HG03442 (cell line): ENCODE data around the gene DOCK3.
"Not testable (repeated sequence)": the region's sequence is repeated elsewhere in the genome, so short reads cannot be mapped to it uniquely, and the experiment has no call there.

Experiments
- ATAC-seq: cut with Tn5 transposase; IDR thresholded peaks from one replicate; pipeline ENCODE4 v1.9.1; 2021; ENCODE audit warnings: mild to moderate bottlenecking, moderate library complexity; ENCODE audit not compliant: unreplicated experiment

DOCK3 gene

DNA sequence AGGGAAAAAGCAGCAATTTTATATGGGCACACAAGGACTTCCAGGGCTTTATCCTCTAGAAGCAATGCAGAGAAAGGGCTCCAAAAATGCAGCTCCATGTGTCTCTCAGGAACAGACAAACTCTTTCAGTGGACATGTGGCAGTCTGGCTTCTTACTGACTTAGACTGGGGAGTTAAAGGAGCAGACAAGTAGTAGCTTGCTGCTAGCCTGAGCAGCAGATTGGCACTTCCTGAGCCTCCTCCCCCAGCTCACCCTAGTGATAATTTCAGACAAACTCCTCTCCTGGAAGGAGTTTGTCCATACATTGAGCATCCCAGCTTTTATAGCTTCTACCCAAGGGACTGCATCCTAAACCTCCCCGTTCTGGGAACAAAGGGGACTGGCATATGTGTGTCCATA is 608.7 kb downstream of the DOCK3 start:
- no peak for ATAC-seq

- ATAC-seq, result peak; percentile 82
Observed at GRCh38 chr3:51295625-51296024, 620.9 kb downstream of the DOCK3 start.

GRCh38 chr3:51297333-51297732 is 622.6 kb downstream of the DOCK3 start:
- no peak for ATAC-seq

- ATAC-seq, result no peak
Observed at GRCh38 chr3:51304230-51304629, 629.5 kb downstream of the DOCK3 start.

GRCh38 chr3:51306093-51306492 is 631.4 kb downstream of the DOCK3 start:
- ATAC-seq, result no peak

- no peak for ATAC-seq
Observed at GRCh38 chr3:51307458-51307857, 632.7 kb downstream of the DOCK3 start.

DNA sequence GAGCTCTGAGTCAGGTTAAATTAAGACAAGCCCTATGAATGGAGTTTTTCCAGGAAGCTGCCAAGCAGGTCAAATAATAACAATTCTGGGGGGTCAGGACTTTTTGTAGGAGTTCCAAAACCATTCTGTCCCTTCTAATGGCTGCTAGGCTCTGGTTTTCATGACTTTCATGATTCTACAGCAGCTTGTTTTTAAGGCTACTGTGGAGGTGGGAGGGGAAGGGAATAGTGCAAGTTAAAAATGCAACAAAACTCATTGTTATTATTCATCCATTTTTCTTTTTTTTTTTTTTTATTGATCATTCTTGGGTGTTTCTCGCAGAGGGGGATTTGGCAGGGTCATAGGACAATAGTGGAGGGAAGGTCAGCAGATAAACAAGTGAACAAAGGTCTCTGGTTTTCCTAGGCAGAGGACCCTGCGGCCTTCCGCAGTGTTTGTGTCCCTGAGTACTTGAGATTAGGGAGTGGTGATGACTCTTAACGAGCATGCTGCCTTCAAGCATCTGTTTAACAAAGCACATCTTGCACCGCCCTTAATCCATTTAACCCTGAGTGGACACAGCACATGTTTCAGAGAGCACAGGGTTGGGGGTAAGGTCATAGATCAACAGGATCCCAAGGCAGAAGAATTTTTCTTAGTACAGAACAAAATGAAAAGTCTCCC is 633.3 kb downstream of the DOCK3 start:
- ATAC-seq, result not testable (repeated sequence)

DNA sequence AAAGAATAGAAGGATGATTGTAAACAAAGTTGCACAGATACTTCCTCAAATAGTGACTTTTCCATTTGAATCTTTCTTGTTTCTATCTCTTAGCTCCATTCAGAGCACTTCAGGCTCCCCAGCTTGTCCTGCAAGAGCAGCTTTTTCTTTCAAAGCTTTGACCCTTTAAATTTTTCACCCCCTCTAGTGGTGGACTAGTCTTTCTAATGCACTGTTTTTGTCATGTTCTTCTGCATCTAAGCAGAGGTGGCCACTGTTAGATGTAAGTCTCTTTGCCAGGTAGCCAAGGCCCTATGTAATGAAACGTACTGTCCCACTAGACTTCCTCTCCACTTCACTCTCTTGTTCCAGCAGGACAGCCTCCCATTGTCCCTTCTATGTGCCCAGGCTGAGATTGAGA is 636.3 kb downstream of the DOCK3 start:
- ATAC-seq, result no peak

DNA sequence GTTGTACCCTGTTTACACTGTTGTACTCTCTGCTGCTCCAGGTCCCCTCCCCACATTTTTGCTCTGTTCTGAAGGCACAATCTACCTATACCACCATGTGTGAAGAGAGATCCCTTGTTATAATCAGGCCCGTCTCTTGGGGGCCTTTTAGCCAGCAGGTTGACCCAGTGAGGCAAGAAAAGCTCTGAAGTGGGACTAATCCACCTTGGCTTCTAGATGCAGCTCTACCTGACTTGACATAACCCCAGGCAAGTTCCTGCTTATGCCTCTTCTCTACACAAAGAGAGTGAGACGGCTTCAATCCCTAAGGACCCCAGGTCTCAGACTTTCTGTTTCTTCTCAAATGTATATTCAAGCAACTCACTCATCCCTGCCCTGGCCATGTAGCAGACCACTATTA is 653.5 kb downstream of the DOCK3 start:
- ATAC-seq, result no peak

- no peak for ATAC-seq
Observed at GRCh38 chr3:51330046-51330445, 655.3 kb downstream of the DOCK3 start.

DNA sequence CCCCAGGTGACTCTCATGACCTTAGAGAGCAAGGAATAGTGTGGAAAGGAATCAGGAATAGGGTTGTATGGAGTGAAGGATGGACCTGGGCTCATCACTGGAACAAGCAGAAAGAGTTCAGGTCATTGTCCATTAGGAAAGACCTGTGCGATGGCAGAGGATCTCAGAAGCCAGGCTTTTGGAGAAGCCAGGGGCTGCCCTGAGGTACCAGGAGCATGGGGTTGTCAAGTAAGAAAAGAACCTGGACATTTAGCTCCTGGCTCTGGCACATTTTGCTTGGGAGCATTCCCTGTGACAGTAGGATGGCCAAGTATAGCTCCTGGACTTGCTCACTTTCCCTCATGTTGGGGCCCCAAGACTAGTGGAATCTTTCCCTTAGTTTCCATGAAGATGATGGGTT is 657.4 kb downstream of the DOCK3 start:
- no peak for ATAC-seq

- no peak for ATAC-seq
Observed at GRCh38 chr3:51333021-51333420, 658.3 kb downstream of the DOCK3 start.

DNA sequence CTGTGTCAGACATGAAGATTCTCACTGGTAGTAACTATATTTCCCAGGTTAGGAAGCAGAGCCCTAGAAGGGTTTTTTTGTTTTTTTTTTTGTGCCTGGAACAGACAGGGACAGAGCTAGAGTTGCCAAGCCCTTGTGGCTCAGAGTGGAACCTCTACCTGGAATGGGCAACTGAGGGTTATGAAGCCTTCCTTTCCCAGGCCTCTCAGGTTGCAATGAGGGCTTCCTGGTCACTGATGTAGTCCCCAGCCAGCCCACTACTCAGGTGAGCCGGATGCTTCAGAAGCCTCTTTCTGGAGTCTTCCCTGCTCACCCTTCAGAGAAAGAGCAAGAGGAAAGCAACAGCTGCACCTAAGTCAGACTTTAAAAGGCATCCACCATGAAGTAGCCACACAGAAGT is 661.5 kb downstream of the DOCK3 start:
- no peak for ATAC-seq

DNA sequence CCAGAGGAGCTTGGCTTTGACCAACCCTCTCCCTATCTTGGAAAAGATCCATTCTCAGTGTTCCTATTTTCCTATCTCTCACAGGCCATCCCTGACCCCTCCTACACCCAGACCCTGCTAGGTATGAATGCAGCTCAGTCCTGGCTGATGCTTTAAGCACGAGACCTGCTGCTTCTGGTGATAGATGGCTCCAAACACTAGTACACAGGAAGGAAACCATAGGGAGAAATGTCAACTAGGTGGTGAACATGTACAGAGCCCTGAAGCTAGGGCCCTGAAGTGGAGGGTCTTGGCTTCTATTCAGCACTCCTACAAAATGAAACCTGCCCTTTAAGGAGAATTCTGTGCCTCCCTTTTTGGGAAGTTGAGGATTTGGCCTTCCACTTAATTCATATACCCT is 662.9 kb downstream of the DOCK3 start:
- no peak for ATAC-seq

DNA sequence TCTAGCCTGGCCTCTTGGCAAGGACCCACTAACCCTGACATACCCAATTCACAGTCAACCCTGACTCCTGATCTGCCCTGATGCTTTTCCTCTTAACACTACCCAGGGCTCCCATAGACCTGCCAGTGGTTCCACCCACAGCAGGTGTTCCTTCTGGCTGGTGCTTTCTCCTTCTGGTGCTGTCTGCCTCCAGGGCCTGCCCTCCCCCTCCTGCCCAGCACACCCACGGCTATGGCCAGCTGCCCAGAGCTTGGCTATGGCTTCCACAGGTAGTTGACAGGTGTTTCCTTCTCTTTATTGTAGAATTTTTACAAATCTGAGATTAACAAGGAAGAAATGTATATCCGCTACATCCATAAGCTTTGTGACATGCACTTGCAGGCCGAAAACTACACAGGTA is 663.9 kb downstream of the DOCK3 start:
- ATAC-seq, result no peak

- ATAC-seq, result no peak
Observed at GRCh38 chr3:51340013-51340829, 665.5 kb downstream of the DOCK3 start.

- no peak for ATAC-seq
Observed at GRCh38 chr3:51340989-51341636, 666.4 kb downstream of the DOCK3 start.

- no peak for ATAC-seq
Observed at GRCh38 chr3:51343918-51344687, 669.4 kb downstream of the DOCK3 start.

DNA sequence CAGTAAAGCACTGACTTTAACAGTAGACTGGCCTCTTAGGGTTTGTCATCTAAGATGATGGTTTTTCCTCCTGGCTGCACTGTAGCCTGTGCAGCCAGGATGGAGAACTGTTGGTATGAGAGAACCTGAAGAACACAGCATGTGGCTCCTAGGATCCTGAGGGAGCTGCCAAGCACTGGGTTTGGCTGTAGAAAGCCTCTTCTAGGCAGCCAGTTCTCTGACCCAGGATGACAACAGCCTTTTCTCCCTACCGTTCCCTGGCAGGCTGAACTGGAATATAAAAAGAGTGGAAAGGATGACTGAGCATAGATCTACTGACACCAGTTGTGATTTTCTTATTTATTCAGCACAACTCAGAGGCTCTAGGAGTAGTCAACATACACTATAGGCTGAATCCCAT is 676.0 kb downstream of the DOCK3 start:
- no peak for ATAC-seq

- ATAC-seq, result no peak
Observed at GRCh38 chr3:51353131-51353530, 678.4 kb downstream of the DOCK3 start.

DNA sequence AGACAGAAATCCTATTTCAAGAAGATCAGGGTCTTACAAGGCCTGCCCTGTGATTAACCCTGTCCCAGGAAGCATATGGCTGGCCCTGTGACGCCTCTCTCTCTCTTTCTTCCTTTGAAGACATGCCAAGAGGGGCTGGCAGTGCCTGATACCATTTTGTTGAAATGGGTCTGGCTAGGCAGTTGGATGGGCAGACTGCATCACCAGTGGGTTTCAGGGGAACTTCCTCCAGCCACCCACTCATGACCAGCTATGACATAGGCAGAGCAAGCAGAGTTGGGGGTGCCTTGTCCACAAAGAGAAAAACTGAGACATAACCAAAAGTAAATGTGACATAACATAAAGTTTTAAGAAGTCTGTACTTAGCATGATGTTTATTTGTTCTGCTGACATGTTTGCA is 679.0 kb downstream of the DOCK3 start:
- ATAC-seq, result no peak
